ENCODE measurements around the gene CYB561D2.

DNA sequence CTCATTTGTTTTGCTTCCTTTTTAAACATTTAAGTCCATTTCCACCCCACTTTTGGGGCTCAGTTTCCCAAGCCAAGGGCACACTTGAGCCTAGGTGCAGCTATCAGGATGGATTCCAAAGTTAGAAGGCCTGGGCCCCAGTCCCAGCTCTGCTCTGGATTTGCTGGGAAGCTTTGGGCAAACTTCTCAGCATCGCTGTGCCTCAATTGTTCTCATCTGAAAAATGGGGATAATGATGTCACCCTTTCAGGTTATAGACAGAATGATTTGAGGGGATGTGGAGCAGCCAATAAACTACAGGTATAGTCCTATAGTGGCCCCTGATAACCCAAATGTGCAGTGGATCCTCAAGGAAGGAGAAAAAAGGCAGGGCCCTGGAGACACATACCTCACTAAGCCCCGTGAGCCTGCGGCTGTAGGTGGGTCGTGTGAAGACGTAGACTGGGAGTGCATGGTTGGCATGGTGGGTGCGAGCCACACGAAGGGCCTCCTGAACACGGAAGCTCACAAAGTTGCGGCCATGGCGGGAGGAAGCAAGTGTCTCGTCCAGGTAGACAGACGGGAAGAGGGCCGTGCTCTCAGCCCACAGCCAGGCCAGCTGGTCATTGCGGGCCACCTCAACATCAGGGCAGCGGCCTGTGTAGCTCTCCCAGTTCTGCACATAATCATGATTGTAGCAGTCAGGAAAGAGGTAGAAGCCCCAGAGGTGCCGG lies 31.3 kb upstream of the CYB561D2 start:
- TF ChIP-seq, protein P1, sequence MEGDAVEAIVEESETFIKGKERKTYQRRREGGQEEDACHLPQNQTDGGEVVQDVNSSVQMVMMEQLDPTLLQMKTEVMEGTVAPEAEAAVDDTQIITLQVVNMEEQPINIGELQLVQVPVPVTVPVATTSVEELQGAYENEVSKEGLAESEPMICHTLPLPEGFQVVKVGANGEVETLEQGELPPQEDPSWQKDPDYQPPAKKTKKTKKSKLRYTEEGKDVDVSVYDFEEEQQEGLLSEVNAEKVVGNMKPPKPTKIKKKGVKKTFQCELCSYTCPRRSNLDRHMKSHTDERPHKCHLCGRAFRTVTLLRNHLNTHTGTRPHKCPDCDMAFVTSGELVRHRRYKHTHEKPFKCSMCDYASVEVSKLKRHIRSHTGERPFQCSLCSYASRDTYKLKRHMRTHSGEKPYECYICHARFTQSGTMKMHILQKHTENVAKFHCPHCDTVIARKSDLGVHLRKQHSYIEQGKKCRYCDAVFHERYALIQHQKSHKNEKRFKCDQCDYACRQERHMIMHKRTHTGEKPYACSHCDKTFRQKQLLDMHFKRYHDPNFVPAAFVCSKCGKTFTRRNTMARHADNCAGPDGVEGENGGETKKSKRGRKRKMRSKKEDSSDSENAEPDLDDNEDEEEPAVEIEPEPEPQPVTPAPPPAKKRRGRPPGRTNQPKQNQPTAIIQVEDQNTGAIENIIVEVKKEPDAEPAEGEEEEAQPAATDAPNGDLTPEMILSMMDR (IDR thresholded peaks at IDR 0.05), result no peak
- TF ChIP-seq TCF7L2 (IDR thresholded peaks at IDR 0.05; ENCODE audit: low read depth, low read length) (no peak), POLR2AphosphoS5 (IDR thresholded peaks at IDR 0.05; ENCODE audit: low read depth, low read length) (no peak), SIN3A (IDR thresholded peaks at IDR 0.05; ENCODE audit: borderline replicate concordance, insufficient read depth, low read depth, low read length) (no peak)
